Activated naive CD8-positive, alpha-beta T cell treated with anti-CD3 and anti-CD28 coated beads, Interleukin-2, amount 50 U/mL, for 24 hours (primary cell): ENCODE data around the gene CALHM1.
"Not testable (repeated sequence)": the region's sequence is repeated elsewhere in the genome, so short reads cannot be mapped to it uniquely, and the experiment has no call there.

Experiments
- ATAC-seq: fragments of 150-1000 bp; cut with Tn5 transposase; one replicate; pipeline ENCODE4 v1.10.0; 2021
- DNase-seq: peaks from one replicate; pipeline ENCODE4 v3.0.0; 2021
- H3K27ac Mint-ChIP-seq: one replicate; pipeline ENCODE4 v1.8.0; 2021; ENCODE audit warnings: mild to moderate bottlenecking, mixed read lengths
- H3K27me3 Mint-ChIP-seq: one replicate; pipeline ENCODE4 v1.8.0; 2021; ENCODE audit warnings: mixed read lengths
- H3K36me3 Mint-ChIP-seq: one replicate; pipeline ENCODE4 v1.8.0; 2021; ENCODE audit warnings: low read depth, mixed read lengths
- H3K4me1 Mint-ChIP-seq: one replicate; pipeline ENCODE4 v1.8.0; 2021; ENCODE audit warnings: mixed read lengths
- H3K4me3 Mint-ChIP-seq: one replicate; pipeline ENCODE4 v1.8.0; 2021; ENCODE audit warnings: mild to moderate bottlenecking, moderate library complexity, mixed read lengths
- H3K9me3 Mint-ChIP-seq: one replicate; pipeline ENCODE4 v1.8.0; 2021; ENCODE audit warnings: mixed read lengths

The CALHM1 gene

DNA sequence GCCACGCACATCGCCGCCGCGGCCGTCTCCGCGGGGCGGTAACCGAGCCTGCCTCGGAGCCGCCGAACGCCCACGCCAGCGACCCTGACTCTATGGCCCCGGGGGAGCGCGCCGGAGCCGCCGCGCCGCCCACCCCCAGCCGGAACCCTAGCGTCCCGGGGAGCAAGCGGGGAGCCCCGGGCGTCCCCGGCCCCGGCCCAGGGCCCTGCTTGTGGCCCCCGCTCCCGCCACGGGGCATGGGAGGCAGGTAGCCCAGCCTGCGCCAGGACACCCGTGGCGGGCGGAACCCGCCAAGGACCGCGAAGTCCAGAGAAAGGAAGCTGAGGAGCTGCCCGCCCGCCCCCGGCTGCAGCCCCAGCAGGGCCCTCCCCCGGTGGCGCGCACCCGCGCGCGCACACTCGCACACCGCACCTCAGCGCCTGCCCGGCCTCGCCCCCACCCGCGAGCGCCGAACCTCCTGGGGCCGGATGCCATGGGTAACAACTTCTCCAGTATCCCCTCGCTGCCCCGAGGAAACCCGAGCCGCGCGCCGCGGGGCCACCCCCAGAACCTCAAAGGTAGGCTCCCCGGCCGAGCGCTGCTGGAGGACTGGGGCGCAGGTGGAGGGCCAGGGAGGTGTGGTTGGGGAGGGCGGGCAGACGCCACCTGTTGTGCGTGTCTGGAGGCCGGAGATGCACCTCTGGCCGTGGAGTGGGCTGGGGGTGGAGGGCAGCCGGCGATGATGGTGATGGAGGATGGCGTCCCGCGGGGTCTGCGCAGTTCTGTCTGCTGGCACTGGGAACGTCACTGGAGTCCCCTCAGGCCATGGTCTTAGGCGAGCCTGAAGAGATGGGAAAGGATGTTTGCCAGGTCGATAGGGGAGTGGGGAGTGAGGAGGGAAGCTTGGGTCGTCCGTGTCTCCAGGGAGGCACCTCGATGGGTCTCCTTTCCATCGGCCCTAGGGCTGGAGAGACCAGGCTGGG, 35.5 kb upstream of the CALHM1 start:
- no peak for ATAC-seq
- Mint-ChIP-seq H3K36me3 (no peaks in the 10 kb centered on the region), H3K9me3 (no peaks in the 10 kb centered on the region)

GRCh38 chr10:103493362-103493915, 34.7 kb upstream of the CALHM1 start, which contains the start of gene NEURL1:
TSS of gene NEURL1 (plus strand) at chr10:103493705. CDS start at chr10:103494388, 683 bp downstream.
- Mint-ChIP-seq H3K4me1 (peaks cover 27% of the 10 kb centered on the region), H3K36me3 (no peaks in the 10 kb centered on the region), H3K9me3 (no peaks in the 10 kb centered on the region), H3K27ac (no peak within 1 kb of the TSS), H3K27me3 (peaks cover 52% of the 10 kb centered on the region), H3K4me3 (peak within 1 kb of the TSS; percentile 74)
- DNase-seq (no peak), ATAC-seq (no peak)

More for the DNA sequence above, 35.5 kb upstream of the CALHM1 start:
- no peak for DNase-seq
- peaks cover 27% of the 10 kb centered on the region for H3K4me1 Mint-ChIP-seq
- H3K27ac Mint-ChIP-seq = no peak overlapping the region
- peak overlapping the region; percentile 62 for H3K4me3 Mint-ChIP-seq
- peaks cover 59% of the 10 kb centered on the region for H3K27me3 Mint-ChIP-seq

- DNase-seq = no peak
- Mint-ChIP-seq H3K9me3 (no peaks in the 10 kb centered on the region), H3K4me1 (peaks cover 27% of the 10 kb centered on the region), H3K36me3 (no peaks in the 10 kb centered on the region), H3K27me3 (peaks cover 51% of the 10 kb centered on the region), H3K4me3 (peak overlapping the region; percentile 74), H3K27ac (no peak overlapping the region)
- ATAC-seq = no peak
Measured at GRCh38 chr10:103492655-103493261, 34.1 kb upstream of the CALHM1 start.

GRCh38 chr10:103491729-103492364, 33.1 kb upstream of the CALHM1 start:
- Mint-ChIP-seq H3K36me3 (no peaks in the 10 kb centered on the region), H3K9me3 (no peaks in the 10 kb centered on the region), H3K4me3 (no peak overlapping the region), H3K27me3 (peaks cover 43% of the 10 kb centered on the region), H3K27ac (no peak overlapping the region), H3K4me1 (peaks cover 27% of the 10 kb centered on the region)
- ATAC-seq = no peak
- no peak for DNase-seq

DNA sequence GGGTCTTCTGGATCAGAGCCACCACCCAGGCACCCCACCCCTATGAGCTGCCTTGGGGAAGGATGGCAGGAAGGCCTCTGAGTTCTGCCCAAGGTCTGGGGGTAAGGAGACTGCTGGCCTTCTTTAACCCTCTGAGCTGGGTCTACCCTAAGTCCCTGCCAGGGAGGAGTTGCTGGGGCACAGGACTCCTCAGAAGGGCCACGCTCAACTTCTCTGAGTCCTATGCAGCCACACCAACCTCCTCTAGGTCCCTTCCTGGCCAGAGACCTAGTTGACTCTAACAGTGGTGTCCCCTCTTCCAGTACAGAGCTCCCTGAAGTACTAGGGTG, 32.2 kb upstream of the CALHM1 start:
- ATAC-seq = peak; percentile 29
- H3K36me3 Mint-ChIP-seq = no peaks in the 10 kb centered on the region
- H3K9me3 Mint-ChIP-seq = no peaks in the 10 kb centered on the region
- H3K4me1 Mint-ChIP-seq = peaks cover 27% of the 10 kb centered on the region
- H3K4me3 Mint-ChIP-seq = no peak overlapping the region
- H3K27ac Mint-ChIP-seq = no peak overlapping the region
- no peak for DNase-seq
- H3K27me3 Mint-ChIP-seq = peaks cover 36% of the 10 kb centered on the region

DNA sequence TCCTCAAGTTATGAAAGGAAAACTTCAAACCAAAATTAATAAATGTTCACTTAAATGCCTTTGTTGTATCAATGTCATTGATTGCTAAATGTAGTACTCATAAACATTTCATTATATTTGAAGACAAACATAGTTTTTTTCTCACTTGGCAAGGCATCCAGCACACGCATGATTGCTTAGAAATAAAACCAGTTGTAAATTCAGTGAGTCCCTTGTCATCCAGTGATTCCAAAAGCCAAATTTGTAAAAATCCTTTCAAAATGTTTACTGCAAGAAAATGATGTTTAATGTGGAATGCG, 28.7 kb upstream of the CALHM1 start:
- no peak for DNase-seq
- no peak for ATAC-seq
- Mint-ChIP-seq H3K27ac (no peak overlapping the region), H3K27me3 (peaks cover 6% of the 10 kb centered on the region), H3K4me3 (no peak overlapping the region), H3K36me3 (no peaks in the 10 kb centered on the region), H3K4me1 (peaks cover 16% of the 10 kb centered on the region), H3K9me3 (no peaks in the 10 kb centered on the region)

DNA sequence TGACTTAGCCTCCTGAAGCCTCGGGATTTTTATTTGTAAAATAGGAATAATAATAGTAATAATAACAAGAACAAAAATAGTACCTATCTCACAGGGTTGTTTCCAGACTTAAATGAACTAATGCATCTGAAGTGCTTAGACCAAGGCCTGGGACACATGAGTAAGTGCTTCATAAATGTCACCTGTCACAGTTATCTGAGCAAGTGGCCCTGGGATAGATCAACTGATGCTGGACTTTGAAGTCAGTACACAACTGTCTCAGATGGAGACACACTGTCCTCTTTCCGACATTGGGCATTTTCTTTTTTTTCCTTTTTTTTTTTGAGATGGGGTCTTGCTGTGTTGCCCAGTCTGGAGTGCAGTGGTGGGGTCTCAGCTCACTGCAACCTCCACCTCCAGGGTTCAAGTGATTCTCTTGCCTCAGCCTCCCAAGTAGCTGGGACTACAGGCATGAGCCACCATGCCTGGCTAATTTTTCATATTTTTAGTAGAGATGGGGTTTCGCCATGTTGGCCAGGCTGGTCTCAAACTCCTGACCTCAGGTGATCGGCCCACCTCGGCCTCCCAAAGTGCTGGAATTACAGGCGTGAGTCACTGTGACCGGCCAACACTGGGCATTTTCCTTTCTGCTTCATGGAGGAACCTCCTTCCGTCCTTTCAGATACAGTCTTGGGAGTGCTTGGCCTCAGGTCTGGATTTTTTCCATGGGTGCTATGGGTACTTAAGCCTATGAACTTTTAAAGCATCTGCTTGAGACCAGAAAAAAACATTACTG, 28.1 kb upstream of the CALHM1 start:
- not testable (repeated sequence) for H3K9me3 Mint-ChIP-seq, ATAC-seq, H3K27ac Mint-ChIP-seq, DNase-seq, H3K27me3 Mint-ChIP-seq, H3K4me3 Mint-ChIP-seq, H3K36me3 Mint-ChIP-seq
- H3K4me1 Mint-ChIP-seq = peaks cover 18% of the 10 kb centered on the region

DNA sequence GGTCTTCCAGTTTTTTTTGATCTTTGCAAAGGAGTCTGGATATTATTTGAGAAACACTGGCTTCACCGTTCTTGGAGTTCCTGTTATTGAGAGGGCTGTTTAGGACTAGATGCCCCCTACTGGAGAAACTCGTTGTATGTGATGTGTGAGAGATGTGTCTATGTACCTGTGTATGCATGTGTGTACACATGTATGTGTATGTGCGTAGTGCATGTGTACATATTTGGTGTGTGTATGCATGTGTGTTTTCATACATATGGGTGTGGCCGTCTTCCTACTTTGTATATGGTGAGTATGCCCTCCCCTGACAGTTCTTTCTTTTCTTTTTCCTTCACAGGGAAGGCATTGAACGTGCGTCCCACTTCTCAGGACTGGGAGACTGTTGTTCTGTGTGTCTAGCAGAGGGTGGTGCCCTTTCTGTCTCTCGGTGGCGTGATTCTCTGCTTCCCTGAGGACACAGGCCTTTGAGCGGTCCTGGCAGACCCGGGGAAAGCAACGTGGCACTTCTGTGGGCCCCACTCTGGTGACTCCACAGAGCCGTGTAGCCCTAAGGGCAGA, 23.4 kb upstream of the CALHM1 start:
- H3K27ac Mint-ChIP-seq = no peak overlapping the region
- no peaks in the 10 kb centered on the region for H3K9me3 Mint-ChIP-seq
- H3K36me3 Mint-ChIP-seq = no peaks in the 10 kb centered on the region
- DNase-seq (no peak), ATAC-seq (peak; percentile 76)
- peaks cover 3% of the 10 kb centered on the region for H3K4me1 Mint-ChIP-seq
- H3K4me3 Mint-ChIP-seq = no peak overlapping the region
- H3K27me3 Mint-ChIP-seq = no peaks in the 10 kb centered on the region

DNA sequence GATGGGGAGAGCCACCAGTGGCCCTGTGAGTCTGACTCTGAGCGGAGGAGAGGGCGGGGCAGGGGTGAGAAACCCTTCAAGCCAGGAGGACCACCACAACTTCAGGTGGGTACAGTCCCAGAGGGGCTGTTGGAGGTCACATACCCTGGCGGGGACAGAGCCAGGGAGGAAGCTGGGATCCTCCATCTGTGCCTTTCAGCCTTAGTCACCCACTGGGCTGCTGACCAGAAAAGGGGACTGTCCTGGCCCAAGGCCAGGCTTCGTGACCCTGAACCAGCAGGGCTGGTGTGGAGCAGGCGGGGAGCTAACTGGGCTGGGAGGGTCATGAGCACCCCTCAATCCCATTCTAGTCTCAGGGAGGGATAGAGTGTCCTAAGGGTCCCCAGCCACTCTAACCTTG, 21.8 kb upstream of the CALHM1 start:
- ATAC-seq (no peak), DNase-seq (no peak)
- H3K9me3 Mint-ChIP-seq = no peaks in the 10 kb centered on the region
- H3K4me1 Mint-ChIP-seq = peaks cover 3% of the 10 kb centered on the region
- no peak overlapping the region for H3K4me3 Mint-ChIP-seq
- H3K27me3 Mint-ChIP-seq = no peaks in the 10 kb centered on the region
- H3K36me3 Mint-ChIP-seq = no peaks in the 10 kb centered on the region
- H3K27ac Mint-ChIP-seq = no peak overlapping the region

DNA sequence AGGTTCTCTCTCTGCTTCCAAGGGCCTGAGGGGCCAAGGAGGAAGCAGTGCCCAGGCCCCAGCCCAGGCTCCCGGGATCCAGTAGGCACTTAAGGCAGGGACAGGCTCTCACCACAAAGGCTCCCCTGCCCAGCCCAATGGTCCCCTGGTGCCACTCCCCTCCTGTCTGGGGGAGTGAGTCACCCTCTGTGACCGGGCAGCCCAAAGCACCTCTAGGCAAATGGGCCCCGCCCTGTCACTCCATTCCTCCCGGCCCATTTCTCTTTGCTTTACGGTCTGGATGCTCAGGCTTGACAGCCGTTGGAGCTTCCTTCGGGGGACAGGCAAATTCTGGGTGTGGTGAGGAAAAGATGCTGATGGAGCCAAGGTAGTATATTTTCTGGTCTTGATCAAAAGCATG, 20.4 kb upstream of the CALHM1 start, which contains the start of gene CALHM3:
TSS of gene CALHM3 (minus strand) at position 106 of the 400 bp plus-strand sequence. CDS start 208 bp downstream, outside the sequence.
- no peak for DNase-seq
- Mint-ChIP-seq H3K27me3 (no peaks in the 10 kb centered on the region), H3K27ac (no peak within 1 kb of the TSS), H3K4me1 (peaks cover 3% of the 10 kb centered on the region), H3K36me3 (no peaks in the 10 kb centered on the region), H3K4me3 (no peak within 1 kb of the TSS), H3K9me3 (no peaks in the 10 kb centered on the region)
- no peak for ATAC-seq

DNA sequence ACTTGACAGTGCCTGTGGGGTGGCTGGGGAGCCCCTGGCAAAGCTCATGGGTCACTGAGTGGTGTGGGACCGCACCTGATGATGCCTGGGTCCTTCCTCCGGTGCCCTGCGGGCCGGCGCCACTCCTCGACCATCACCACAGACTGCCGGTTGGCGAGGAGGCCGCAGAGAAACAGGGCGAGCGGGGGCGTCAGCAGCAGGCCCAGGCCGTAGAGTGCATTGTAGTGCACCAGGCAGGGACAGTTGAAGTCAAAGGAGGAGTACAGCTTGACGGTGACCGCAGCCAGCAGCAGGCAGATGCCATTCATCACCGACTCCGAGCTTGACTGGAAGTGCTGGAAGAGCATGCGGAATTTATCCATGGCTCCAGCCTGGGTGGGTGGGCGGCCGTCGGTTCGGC, 20.0 kb upstream of the CALHM1 start:
- ATAC-seq (no peak), DNase-seq (no peak)
- Mint-ChIP-seq H3K4me3 (no peak overlapping the region), H3K36me3 (no peaks in the 10 kb centered on the region), H3K27me3 (no peaks in the 10 kb centered on the region), H3K9me3 (no peaks in the 10 kb centered on the region), H3K4me1 (peaks cover 3% of the 10 kb centered on the region), H3K27ac (no peak overlapping the region)

GRCh38 chr10:103476046-103476768, 17.5 kb upstream of the CALHM1 start:
- peaks cover 13% of the 10 kb centered on the region for H3K4me1 Mint-ChIP-seq
- H3K4me3 Mint-ChIP-seq = no peak overlapping the region
- H3K27ac Mint-ChIP-seq = no peak overlapping the region
- ATAC-seq (peak; percentile 22), DNase-seq (no peak)
- H3K9me3 Mint-ChIP-seq = no peaks in the 10 kb centered on the region
- no peaks in the 10 kb centered on the region for H3K27me3 Mint-ChIP-seq
- H3K36me3 Mint-ChIP-seq = no peaks in the 10 kb centered on the region

DNA sequence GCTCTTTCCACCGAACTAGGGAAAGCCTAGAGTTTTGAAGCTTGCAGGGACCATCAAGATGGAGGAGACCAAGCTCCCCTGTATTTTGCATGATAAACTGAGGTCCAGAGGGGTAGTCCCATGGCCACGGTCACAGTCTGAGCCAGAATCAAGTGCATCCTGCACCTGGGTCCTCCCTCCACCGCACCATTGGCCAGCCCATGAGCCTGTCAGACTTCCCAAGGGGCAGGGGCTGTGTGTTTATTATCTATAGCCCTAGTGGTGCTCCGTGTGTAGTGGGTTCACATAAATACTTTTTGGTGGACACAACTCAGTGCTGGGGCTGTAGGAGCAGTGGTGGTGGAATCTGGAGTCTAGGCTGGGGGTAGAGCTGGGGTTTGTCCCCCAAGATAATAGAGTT, 16.7 kb upstream of the CALHM1 start:
- no peak overlapping the region for H3K4me3 Mint-ChIP-seq
- no peaks in the 10 kb centered on the region for H3K9me3 Mint-ChIP-seq
- H3K4me1 Mint-ChIP-seq = peaks cover 21% of the 10 kb centered on the region
- no peak overlapping the region for H3K27ac Mint-ChIP-seq
- ATAC-seq (no peak), DNase-seq (no peak)
- H3K36me3 Mint-ChIP-seq = no peaks in the 10 kb centered on the region
- H3K27me3 Mint-ChIP-seq = peaks cover 2% of the 10 kb centered on the region
